HCT116 (cell line): ENCODE data around the gene TSPAN5.

Source experiments
- EZH2 ChIP-seq: fragments of 200-600 bp; sonication (generic); IDR thresholded peaks from 2 replicates; pipeline ENCODE4 v1.6.1; 2017; ENCODE audit warnings: antibody characterized with exemption, mixed run types
- FOSL1 ChIP-seq: IDR thresholded peaks from 2 replicates; pipeline ENCODE4 v1.6.1; 2012; ENCODE audit warnings: low read depth
- POLR2A ChIP-seq: IDR thresholded peaks from 2 replicates; pipeline ENCODE4 v1.7.0; 2011; ENCODE audit warnings: borderline replicate concordance; ENCODE audit not compliant: insufficient read depth, insufficient read length; ENCODE audit errors: extremely low read depth
- YY1 ChIP-seq: IDR thresholded peaks from 2 replicates; pipeline ENCODE4 v1.6.1; 2011; ENCODE audit warnings: low read length, low read depth, moderate library complexity, mild to moderate bottlenecking; ENCODE audit not compliant: insufficient replicate concordance; ENCODE audit errors: extremely low read depth
- ZFX ChIP-seq: fragments of 450-650 bp; IDR thresholded peaks from 2 replicates; pipeline ENCODE4 v1.6.1; 2017
- TF ChIP-seq, protein P1 (sequence below), 3 experiments: fragments of 200-600 bp in 1 of 3; sonication (generic) in 1 of 3; IDR thresholded peaks in 2 of 3; conservative IDR thresholded peaks in 1 of 3; 2 replicates each; pipeline ENCODE4 v1.5.1; 2012 to 2017; ENCODE audit warnings: low read depth in 2 of 3, low read length in 2 of 3, antibody characterized with exemption in 1 of 3, borderline replicate concordance in 1 of 3, control low read depth in 1 of 3, mild to moderate bottlenecking in 1 of 3, mixed read lengths in 1 of 3, mixed run types in 1 of 3, moderate library complexity in 1 of 3; ENCODE audit not compliant: insufficient read depth in 1 of 3
- TF ChIP-seq, protein P2 (sequence below): IDR thresholded peaks from 2 replicates; pipeline ENCODE4 v1.6.1; 2012
- TF ChIP-seq, protein P3 (sequence below): IDR thresholded peaks from 2 replicates; pipeline ENCODE4 v1.6.1; 2011; ENCODE audit warnings: mild to moderate bottlenecking, low read length, moderate library complexity; ENCODE audit not compliant: insufficient replicate concordance; ENCODE audit errors: extremely low read depth
- TF ChIP-seq, protein P4 (sequence below): IDR thresholded peaks from 2 replicates; pipeline ENCODE4 v1.6.1; 2012

DNA sequence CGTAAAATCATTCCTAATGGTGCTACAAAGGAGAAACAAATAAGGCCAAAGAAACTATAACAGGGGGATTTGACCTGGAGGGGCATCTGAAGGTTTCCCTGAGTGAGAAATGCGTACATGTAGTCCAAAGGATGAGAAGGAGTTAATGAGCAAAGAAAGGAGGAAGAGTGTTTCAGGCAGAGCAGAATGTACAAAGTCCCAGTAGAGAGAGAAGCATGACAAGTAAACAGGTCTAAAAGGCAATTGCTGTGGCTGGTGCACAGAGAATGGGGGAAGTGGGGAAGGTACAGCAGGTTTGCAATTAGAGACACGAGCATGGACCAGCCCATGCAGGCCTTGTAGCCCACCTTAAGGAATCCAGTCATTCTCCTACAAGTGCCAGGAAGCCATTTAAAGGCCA, 145.5 kb downstream of the TSPAN5 start:
- TF ChIP-seq, protein P1, sequence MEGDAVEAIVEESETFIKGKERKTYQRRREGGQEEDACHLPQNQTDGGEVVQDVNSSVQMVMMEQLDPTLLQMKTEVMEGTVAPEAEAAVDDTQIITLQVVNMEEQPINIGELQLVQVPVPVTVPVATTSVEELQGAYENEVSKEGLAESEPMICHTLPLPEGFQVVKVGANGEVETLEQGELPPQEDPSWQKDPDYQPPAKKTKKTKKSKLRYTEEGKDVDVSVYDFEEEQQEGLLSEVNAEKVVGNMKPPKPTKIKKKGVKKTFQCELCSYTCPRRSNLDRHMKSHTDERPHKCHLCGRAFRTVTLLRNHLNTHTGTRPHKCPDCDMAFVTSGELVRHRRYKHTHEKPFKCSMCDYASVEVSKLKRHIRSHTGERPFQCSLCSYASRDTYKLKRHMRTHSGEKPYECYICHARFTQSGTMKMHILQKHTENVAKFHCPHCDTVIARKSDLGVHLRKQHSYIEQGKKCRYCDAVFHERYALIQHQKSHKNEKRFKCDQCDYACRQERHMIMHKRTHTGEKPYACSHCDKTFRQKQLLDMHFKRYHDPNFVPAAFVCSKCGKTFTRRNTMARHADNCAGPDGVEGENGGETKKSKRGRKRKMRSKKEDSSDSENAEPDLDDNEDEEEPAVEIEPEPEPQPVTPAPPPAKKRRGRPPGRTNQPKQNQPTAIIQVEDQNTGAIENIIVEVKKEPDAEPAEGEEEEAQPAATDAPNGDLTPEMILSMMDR (IDR thresholded peaks at IDR 0.05 in 2 of 3, conservative IDR thresholded peaks at IDR 0.05 in 1 of 3; ENCODE audit: borderline replicate concordance in 1 of 3, insufficient read depth in 1 of 3, low read depth in 2 of 3, low read length in 2 of 3) = no peak
- TF ChIP-seq YY1 (no peak), FOSL1 (no peak), EZH2 (no peak), ZFX (no peak), POLR2A (no peak)
- TF ChIP-seq, protein P2, sequence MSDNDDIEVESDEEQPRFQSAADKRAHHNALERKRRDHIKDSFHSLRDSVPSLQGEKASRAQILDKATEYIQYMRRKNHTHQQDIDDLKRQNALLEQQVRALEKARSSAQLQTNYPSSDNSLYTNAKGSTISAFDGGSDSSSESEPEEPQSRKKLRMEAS = no peak
- TF ChIP-seq, protein P3, sequence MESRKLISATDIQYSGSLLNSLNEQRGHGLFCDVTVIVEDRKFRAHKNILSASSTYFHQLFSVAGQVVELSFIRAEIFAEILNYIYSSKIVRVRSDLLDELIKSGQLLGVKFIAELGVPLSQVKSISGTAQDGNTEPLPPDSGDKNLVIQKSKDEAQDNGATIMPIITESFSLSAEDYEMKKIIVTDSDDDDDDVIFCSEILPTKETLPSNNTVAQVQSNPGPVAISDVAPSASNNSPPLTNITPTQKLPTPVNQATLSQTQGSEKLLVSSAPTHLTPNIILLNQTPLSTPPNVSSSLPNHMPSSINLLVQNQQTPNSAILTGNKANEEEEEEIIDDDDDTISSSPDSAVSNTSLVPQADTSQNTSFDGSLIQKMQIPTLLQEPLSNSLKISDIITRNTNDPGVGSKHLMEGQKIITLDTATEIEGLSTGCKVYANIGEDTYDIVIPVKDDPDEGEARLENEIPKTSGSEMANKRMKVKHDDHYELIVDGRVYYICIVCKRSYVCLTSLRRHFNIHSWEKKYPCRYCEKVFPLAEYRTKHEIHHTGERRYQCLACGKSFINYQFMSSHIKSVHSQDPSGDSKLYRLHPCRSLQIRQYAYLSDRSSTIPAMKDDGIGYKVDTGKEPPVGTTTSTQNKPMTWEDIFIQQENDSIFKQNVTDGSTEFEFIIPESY = no peak
- TF ChIP-seq, protein P4, sequence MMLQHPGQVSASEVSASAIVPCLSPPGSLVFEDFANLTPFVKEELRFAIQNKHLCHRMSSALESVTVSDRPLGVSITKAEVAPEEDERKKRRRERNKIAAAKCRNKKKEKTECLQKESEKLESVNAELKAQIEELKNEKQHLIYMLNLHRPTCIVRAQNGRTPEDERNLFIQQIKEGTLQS = no peak
